Vagina (tissue), 2 donors: ENCODE results near the gene XIRP2. TPM values are rescaled to one million over a fixed set of nuclear protein-coding genes. Genes with fewer than 3 reads are reported as not detected.
A peak's percentile ranks its signal among the peaks of the same experiment; 100 is the strongest.

Experiments
- DNase-seq, 2 donors: peaks; one replicate each; pipeline ENCODE4 v3.0.0-alpha.2; 2017; ENCODE audit errors: extremely low spot score in 2 of 2
- H3K27ac ChIP-seq: fragments of 200-600 bp; sonication (generic); one replicate; pipeline ENCODE4 v1.5.1; 2019
- H3K27me3 ChIP-seq: fragments of 200-600 bp; sonication (generic); one replicate; pipeline ENCODE4 v1.5.1; 2019
- H3K36me3 ChIP-seq, 2 donors: fragments of 200-600 bp; sonication (generic); one replicate each; pipeline ENCODE4 v1.5.1; 2017 to 2019
- H3K4me1 ChIP-seq: fragments of 200-600 bp; sonication (generic); one replicate; pipeline ENCODE4 v1.5.1; 2019
- H3K4me3 ChIP-seq, 2 donors: fragments of 200-600 bp; sonication (generic); 1 replicate in 1 of 2; 2 replicates in 1 of 2; pipeline ENCODE4 v1.5.1; 2016 to 2019
- H3K9me3 ChIP-seq: fragments of 200-600 bp; sonication (generic); one replicate; pipeline ENCODE4 v1.5.1; 2019
- CTCF ChIP-seq, 3 experiments: fragments of 450-650 bp in 2 of 3; fragments of 200-600 bp in 1 of 3; sonication (generic) in 1 of 3; IDR thresholded peaks; one replicate each; pipeline ENCODE4 v1.5.1; 2017 to 2019; ENCODE audit warnings: antibody characterized with exemption in 3 of 3, mild to moderate bottlenecking in 2 of 3, moderate library complexity in 2 of 3
- POLR2A ChIP-seq, 2 donors: fragments of 450-650 bp; IDR thresholded peaks; one replicate each; pipeline ENCODE4 v1.6.1; 2017; ENCODE audit warnings: antibody characterized with exemption in 2 of 2, mild to moderate bottlenecking in 2 of 2, moderate library complexity in 2 of 2
- POLR2AphosphoS5 ChIP-seq, 2 donors: sonication (generic); formaldehyde crosslinking; IDR thresholded peaks; one replicate each; pipeline ENCODE4 v1.9.0; 2017; ENCODE audit warnings: antibody characterized with exemption in 2 of 2, mild to moderate bottlenecking in 2 of 2, low read depth in 1 of 2; ENCODE audit not compliant: insufficient read depth in 1 of 2
- intact Hi-C: fragments of 100-400 bp; cut with DNase I; formaldehyde crosslinking; loops from one replicate; pipeline ENCODE4 v1.15.1; 2023
- total RNA-seq: library from RNA; depleted of rRNA; stranded (reverse); fragments of >200 nt; gene quantifications from one replicate; pipeline ENCODE4 v1.2.3, GENCODE V29; 2016

XIRP2 gene
- total RNA-seq, 1 donor from 2014 or later = not detected

- Histone ChIP-seq H3K4me3 (no peak overlapping the region), H3K4me1 (no peaks in the 10 kb centered on the region), H3K27me3 (no peaks in the 10 kb centered on the region), H3K27ac (no peak overlapping the region), H3K36me3 (no peaks in the 10 kb centered on the region), H3K9me3 (no peaks in the 10 kb centered on the region)
- intact Hi-C loops = no loop called here
- TF ChIP-seq POLR2A (IDR thresholded peaks at IDR 0.05) (no peak), POLR2AphosphoS5 (IDR thresholded peaks at IDR 0.05; ENCODE audit: insufficient read depth in 1 of 2, low read depth in 1 of 2) (no peak), CTCF (IDR thresholded peaks at IDR 0.05) (no peak)
- DNase-seq = no peak
Observed at GRCh38 chr2:167287212-167287611, 398.9 kb downstream of the XIRP2 start.

GRCh38 chr2:167289651-167290410 lies 401.6 kb downstream of the XIRP2 start:
- no peak for TF ChIP-seq POLR2AphosphoS5 (IDR thresholded peaks at IDR 0.05; ENCODE audit: insufficient read depth in 1 of 2, low read depth in 1 of 2)
- no peak for TF ChIP-seq POLR2A (IDR thresholded peaks at IDR 0.05)
- no peak for TF ChIP-seq CTCF (IDR thresholded peaks at IDR 0.05)
- intact Hi-C loops = loop anchor here (10.0 kb wide), 1 partner anchor 1335 kb away; the partner anchor contains the start of gene TTC21B
- Histone ChIP-seq H3K36me3 (no peaks in the 10 kb centered on the region), H3K27me3 (no peaks in the 10 kb centered on the region), H3K27ac (no peak overlapping the region), H3K4me3 (no peak overlapping the region), H3K4me1 (peaks cover 15% of the 10 kb centered on the region), H3K9me3 (no peaks in the 10 kb centered on the region)
- no peak for DNase-seq

- intact Hi-C loops = loop anchor here (10.0 kb wide), 1 partner anchor 1338 kb away; the partner anchor contains the start of gene TTC21B
- Histone ChIP-seq H3K4me3 (peak within 1 kb of the TSS; percentile 59 to 84), H3K9me3 (no peaks in the 10 kb centered on the region), H3K27ac (peak within 1 kb of the TSS; percentile 85), H3K4me1 (peaks cover 15% of the 10 kb centered on the region), H3K36me3 (no peaks in the 10 kb centered on the region), H3K27me3 (no peaks in the 10 kb centered on the region)
- TF ChIP-seq POLR2AphosphoS5 (IDR thresholded peaks at IDR 0.05; ENCODE audit: insufficient read depth in 1 of 2, low read depth in 1 of 2) = peak in 1 of 2 donors; percentile 63
- TF ChIP-seq POLR2A (IDR thresholded peaks at IDR 0.05) = peak in 1 of 2 donors; percentile 38
- no peak for TF ChIP-seq CTCF (IDR thresholded peaks at IDR 0.05)
- DNase-seq = peak in 1 of 2 donors; percentile 90
Observed at GRCh38 chr2:167292430-167293171, 404.3 kb downstream of the XIRP2 start, which contains the start of gene B3GALT1. B3GALT1 (plus strand) TSS chr2:167293001.

- H3K27me3 ChIP-seq = no peaks in the 10 kb centered on the region
- DNase-seq = no peak
- H3K4me3 ChIP-seq = peak overlapping the region; percentile 59 to 84
- TF ChIP-seq CTCF (IDR thresholded peaks at IDR 0.05) (no peak), POLR2A (IDR thresholded peaks at IDR 0.05) (no peak), POLR2AphosphoS5 (IDR thresholded peaks at IDR 0.05; ENCODE audit: insufficient read depth in 1 of 2, low read depth in 1 of 2) (no peak)
- intact Hi-C loops = loop anchor here (10.0 kb wide), 1 partner anchor 1338 kb away; the partner anchor contains the start of gene TTC21B
- no peaks in the 10 kb centered on the region for H3K9me3 ChIP-seq
- peaks cover 15% of the 10 kb centered on the region for H3K4me1 ChIP-seq
- peak overlapping the region; percentile 46 for H3K27ac ChIP-seq
- no peaks in the 10 kb centered on the region for H3K36me3 ChIP-seq
Observed at GRCh38 chr2:167293172-167293781, 405.0 kb downstream of the XIRP2 start.
